ENCODE results near the gene SMPD1.

DNA sequence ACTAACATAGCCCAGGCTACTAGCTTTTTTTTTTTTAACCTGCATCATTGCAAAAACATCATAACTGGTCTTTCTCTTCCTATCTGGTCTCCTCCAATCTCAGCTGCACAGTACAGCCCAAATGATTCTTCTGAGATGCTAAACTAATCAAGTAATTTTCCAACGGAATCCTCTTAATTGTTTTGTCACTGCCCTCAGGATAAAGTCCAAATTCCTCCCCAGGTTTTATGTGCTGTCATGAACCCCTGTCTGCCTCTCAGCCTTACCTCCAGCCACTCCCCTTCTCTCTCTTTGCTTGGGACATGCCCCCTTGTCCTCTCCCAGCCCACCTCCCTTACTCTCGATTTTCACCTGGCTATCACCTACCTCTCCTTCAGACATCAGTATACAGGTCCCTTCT lies 16.1 kb downstream of the SMPD1 start:
- no peak for TF ChIP-seq POLR2AphosphoS5 (IDR thresholded peaks at IDR 0.05; ENCODE audit: low read depth, low read length)
- no peak for TF ChIP-seq REST (IDR thresholded peaks at IDR 0.05; ENCODE audit: insufficient read depth in 1 of 2, low read depth in 2 of 2, low read length in 2 of 2)

Measured in PFSK-1 (cell line).